Endodermal cell (in vitro differentiated cells): ENCODE data around the gene OR4D11. TPM values are rescaled to one million over a fixed set of nuclear protein-coding genes. Genes with fewer than 3 reads are reported as not detected.

Experiments used
- DNase-seq: peaks from one replicate; pipeline ENCODE4 v3.0.0-alpha.2; 2017
- H3K27ac ChIP-seq: 2 replicates; pipeline ENCODE4 v1.5.1; 2013; ENCODE audit warnings: mild to moderate bottlenecking, low read depth, low read length, moderate library complexity
- H3K27me3 ChIP-seq: 2 replicates; pipeline ENCODE4 v1.6.1; 2013; ENCODE audit warnings: mild to moderate bottlenecking, low read length, moderate library complexity; ENCODE audit not compliant: insufficient read depth, control insufficient read depth, poor library complexity, severe bottlenecking
- H3K36me3 ChIP-seq: 2 replicates; pipeline ENCODE4 v1.7.0; 2013; ENCODE audit warnings: mild to moderate bottlenecking, low read length, moderate library complexity; ENCODE audit not compliant: control insufficient read depth, insufficient read depth
- H3K4me1 ChIP-seq: one replicate; pipeline ENCODE4 v1.7.0; 2013; ENCODE audit warnings: low read length; ENCODE audit not compliant: control insufficient read depth, insufficient read depth
- H3K4me3 ChIP-seq: 2 replicates; pipeline ENCODE4 v1.5.1; 2013; ENCODE audit warnings: mild to moderate bottlenecking, low read length, moderate library complexity
- H3K9ac ChIP-seq: 2 replicates; pipeline ENCODE4 v1.6.1; 2013; ENCODE audit warnings: mild to moderate bottlenecking, low read length, moderate library complexity; ENCODE audit not compliant: poor library complexity, severe bottlenecking; ENCODE audit errors: extremely low read depth
- H3K9me3 ChIP-seq: 2 replicates; pipeline ENCODE4 v1.6.1; 2013; ENCODE audit warnings: mild to moderate bottlenecking, low read length, moderate library complexity; ENCODE audit not compliant: control insufficient read depth
- H3K27ac Mint-ChIP-seq: 2 replicates; pipeline ENCODE4 v1.8.0; 2020; ENCODE audit warnings: mixed read lengths
- H3K27me3 Mint-ChIP-seq: 2 replicates; pipeline ENCODE4 v1.8.0; 2021; ENCODE audit warnings: mild to moderate bottlenecking, mixed read lengths; ENCODE audit not compliant: insufficient read depth
- H3K36me3 Mint-ChIP-seq: 2 replicates; pipeline ENCODE4 v1.8.0; 2020; ENCODE audit warnings: low read depth, mixed read lengths
- H3K4me1 Mint-ChIP-seq: 2 replicates; pipeline ENCODE4 v1.8.0; 2020; ENCODE audit warnings: mixed read lengths
- H3K4me3 Mint-ChIP-seq: 2 replicates; pipeline ENCODE4 v1.8.0; 2020; ENCODE audit warnings: mild to moderate bottlenecking, moderate library complexity, mixed read lengths
- H3K9me3 Mint-ChIP-seq: 2 replicates; pipeline ENCODE4 v1.8.0; 2020; ENCODE audit warnings: mild to moderate bottlenecking, mixed read lengths
- CTCF ChIP-seq: fragments of 200-600 bp; sonication (generic); conservative IDR thresholded peaks from 2 replicates; pipeline ENCODE4 v1.5.0; 2021; ENCODE audit warnings: antibody characterized with exemption, mild to moderate bottlenecking
- WGBS, 2 experiments: methylation state at CpG; one replicate each; pipeline versions ENCODE4 v1.1.5 to v1.1.7; 2013; ENCODE audit warnings: missing lambda C conversion rate in 2 of 2, mixed read lengths in 1 of 2; ENCODE audit not compliant: insufficient coverage in 1 of 2, insufficient read length in 1 of 2; 5-methylcytosine and 5-hydroxymethylcytosine counted together
- total RNA-seq, 2 donors: library from RNA; stranded (reverse); fragmentation: NEBNext Ultra II Directional in 1 of 2; extraction: Animal tissue kit (Norgen Biotek cat#: 25700) in 1 of 2; gene quantifications; 2 replicates in 1 of 2; 3 replicates in 1 of 2; pipeline ENCODE4 v1.2.1, GENCODE V29; 2021

The OR4D11 gene
- total RNA-seq, 2 donors from 2014 or later: not detected

GRCh38 chr11:59479906-59480305 lies 23.5 kb upstream of the OR4D11 start:
- Histone ChIP-seq H3K9ac (no peak overlapping the region), H3K9me3 (no peaks in the 10 kb centered on the region), H3K27me3 (no peaks in the 10 kb centered on the region), H3K4me3 (no peak overlapping the region), H3K4me1 (no peaks in the 10 kb centered on the region), H3K27ac (no peak overlapping the region), H3K36me3 (no peaks in the 10 kb centered on the region)
- Mint-ChIP-seq H3K27ac (no peak overlapping the region), H3K36me3 (no peaks in the 10 kb centered on the region), H3K9me3 (no peaks in the 10 kb centered on the region), H3K4me1 (no peaks in the 10 kb centered on the region), H3K4me3 (no peak overlapping the region), H3K27me3 (no peaks in the 10 kb centered on the region)
- TF ChIP-seq CTCF: no peak
- DNase-seq: no peak

GRCh38 chr11:59480359-59480758 lies 23.0 kb upstream of the OR4D11 start:
- H3K4me3 Mint-ChIP-seq: no peak overlapping the region
- H3K36me3 Mint-ChIP-seq: no peaks in the 10 kb centered on the region
- no peak overlapping the region for H3K4me3 ChIP-seq
- no peaks in the 10 kb centered on the region for H3K9me3 Mint-ChIP-seq
- no peaks in the 10 kb centered on the region for H3K27me3 ChIP-seq
- 84 to 93% methylated on average over 3 of the region's 3 CpGs for WGBS, 2 experiments
- H3K27ac ChIP-seq: no peak overlapping the region
- H3K4me1 ChIP-seq: no peaks in the 10 kb centered on the region
- H3K27ac Mint-ChIP-seq: no peak overlapping the region
- DNase-seq: no peak
- no peak for TF ChIP-seq CTCF
- no peaks in the 10 kb centered on the region for H3K9me3 ChIP-seq
- no peak overlapping the region for H3K9ac ChIP-seq
- no peaks in the 10 kb centered on the region for H3K36me3 ChIP-seq
- no peaks in the 10 kb centered on the region for H3K4me1 Mint-ChIP-seq
- H3K27me3 Mint-ChIP-seq: no peaks in the 10 kb centered on the region

- no peak overlapping the region for H3K27ac ChIP-seq
- H3K36me3 Mint-ChIP-seq: no peaks in the 10 kb centered on the region
- H3K27me3 Mint-ChIP-seq: no peaks in the 10 kb centered on the region
- H3K27ac Mint-ChIP-seq: no peak overlapping the region
- no CpG with 5 or more reads among the region's 1 CpG for WGBS, 2 experiments
- H3K4me1 Mint-ChIP-seq: no peaks in the 10 kb centered on the region
- H3K9me3 Mint-ChIP-seq: no peaks in the 10 kb centered on the region
- H3K4me1 ChIP-seq: no peaks in the 10 kb centered on the region
- DNase-seq: no peak
- no peaks in the 10 kb centered on the region for H3K9me3 ChIP-seq
- H3K4me3 Mint-ChIP-seq: no peak overlapping the region
- no peak overlapping the region for H3K9ac ChIP-seq
- H3K36me3 ChIP-seq: no peaks in the 10 kb centered on the region
- H3K27me3 ChIP-seq: no peaks in the 10 kb centered on the region
- TF ChIP-seq CTCF: no peak
- H3K4me3 ChIP-seq: no peak overlapping the region
Measured at GRCh38 chr11:59501931-59502330, 1.4 kb upstream of the OR4D11 start.
